Activated CD4-positive, CD25-positive, alpha-beta regulatory T cell treated with anti-CD3 and anti-CD28 coated beads, Interleukin-2, amount 50 U/mL, for 72 hours (primary cell): ENCODE results near the gene NOX4.
"Not testable (repeated sequence)": the region's sequence is repeated elsewhere in the genome, so short reads cannot be mapped to it uniquely, and the experiment has no call there.

Experiments
- DNase-seq: peaks from one replicate; pipeline ENCODE4 v3.0.0; 2021

NOX4 gene

GRCh38 chr11:89457190-89457589 lies 34.0 kb downstream of the NOX4 start:
- no peak for DNase-seq

GRCh38 chr11:89456681-89457080 lies 34.5 kb downstream of the NOX4 start:
- no peak for DNase-seq

DNA sequence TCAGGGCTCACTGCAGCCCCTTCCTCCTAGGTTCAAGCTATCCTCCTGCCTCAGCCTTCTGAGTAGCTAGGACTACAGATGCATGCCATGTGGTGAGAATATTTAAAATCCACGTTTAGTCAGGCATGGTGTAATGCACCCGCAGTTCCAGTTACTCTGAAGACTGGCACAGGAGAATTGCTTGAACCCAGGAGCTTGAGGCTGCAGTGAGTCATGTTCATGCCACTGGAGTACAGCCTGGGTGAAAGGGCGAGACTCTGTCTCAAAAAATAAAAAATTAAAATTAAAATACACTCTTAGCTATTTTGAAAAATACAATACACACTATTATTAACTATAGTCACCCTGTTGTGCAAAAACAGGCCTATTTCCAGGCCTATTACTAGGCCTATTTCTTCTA lies 38.4 kb downstream of the NOX4 start:
- DNase-seq, result no peak

DNA sequence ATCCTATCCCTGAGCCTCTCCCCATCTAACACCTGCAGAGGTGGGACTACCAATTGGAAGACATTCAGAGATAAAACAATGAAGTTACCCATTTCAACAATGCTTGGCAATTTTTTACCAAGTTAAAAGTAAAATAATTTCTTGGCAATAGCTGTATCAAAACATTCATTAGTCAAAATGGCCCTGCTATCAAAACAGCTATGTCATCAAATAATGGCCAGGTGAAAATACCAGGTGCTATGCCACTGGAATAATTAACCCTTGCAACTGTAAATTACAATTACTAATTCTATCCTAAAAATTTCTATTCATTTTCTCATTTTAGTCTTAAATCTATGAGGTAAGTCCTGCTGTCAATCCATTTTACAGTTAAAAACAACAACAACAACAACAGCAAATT lies 43.3 kb downstream of the NOX4 start:
- no peak for DNase-seq

- DNase-seq, result no peak
These were observed 47.5 kb downstream of the NOX4 start for GRCh38 chr11:89443361-89444322.

GRCh38 chr11:89442801-89443200 lies 48.4 kb downstream of the NOX4 start:
- no peak for DNase-seq

- DNase-seq, result no peak
These were observed 49.6 kb downstream of the NOX4 start for GRCh38 chr11:89441606-89442005.

- no peak for DNase-seq
These were observed 53.9 kb downstream of the NOX4 start for GRCh38 chr11:89437317-89437716.

GRCh38 chr11:89436071-89436470 lies 55.1 kb downstream of the NOX4 start:
- DNase-seq, result no peak

DNA sequence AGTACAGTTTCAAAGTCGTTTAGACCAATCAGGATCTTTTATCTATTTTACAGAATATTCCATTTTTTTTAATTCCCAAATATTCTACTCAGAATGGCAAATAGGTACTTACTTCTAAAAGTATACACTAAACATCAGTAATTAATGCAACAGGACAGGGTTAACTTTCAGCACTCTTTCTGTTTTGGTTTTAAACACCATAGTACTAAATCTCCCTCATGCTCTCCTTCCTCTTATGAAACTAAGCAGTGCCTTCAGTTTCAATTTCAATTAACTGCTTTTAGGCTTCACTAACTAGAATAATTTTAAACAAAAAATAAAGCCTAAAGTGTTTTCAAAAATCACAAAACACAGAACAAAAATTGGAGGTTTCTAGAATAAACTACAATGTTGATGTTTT lies 57.9 kb downstream of the NOX4 start:
- DNase-seq, result no peak

DNA sequence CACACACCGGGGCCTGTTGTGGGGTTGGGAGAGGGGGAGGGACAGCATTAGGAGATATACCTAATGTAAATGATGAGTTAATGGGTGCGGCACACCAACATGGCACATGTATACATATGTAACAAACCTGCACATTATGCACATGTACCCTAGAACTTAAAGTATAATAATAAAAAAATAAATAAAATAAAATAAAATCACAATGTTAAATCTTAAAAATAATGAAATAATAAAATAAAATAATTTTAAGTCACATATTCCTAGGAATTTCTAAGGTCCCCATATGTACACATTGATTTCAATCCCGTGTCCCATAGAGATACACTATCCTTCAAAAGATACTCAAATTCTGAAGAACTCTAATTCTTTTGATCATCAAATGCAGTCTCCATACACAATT lies 59.0 kb downstream of the NOX4 start:
- not testable (repeated sequence) for DNase-seq

DNA sequence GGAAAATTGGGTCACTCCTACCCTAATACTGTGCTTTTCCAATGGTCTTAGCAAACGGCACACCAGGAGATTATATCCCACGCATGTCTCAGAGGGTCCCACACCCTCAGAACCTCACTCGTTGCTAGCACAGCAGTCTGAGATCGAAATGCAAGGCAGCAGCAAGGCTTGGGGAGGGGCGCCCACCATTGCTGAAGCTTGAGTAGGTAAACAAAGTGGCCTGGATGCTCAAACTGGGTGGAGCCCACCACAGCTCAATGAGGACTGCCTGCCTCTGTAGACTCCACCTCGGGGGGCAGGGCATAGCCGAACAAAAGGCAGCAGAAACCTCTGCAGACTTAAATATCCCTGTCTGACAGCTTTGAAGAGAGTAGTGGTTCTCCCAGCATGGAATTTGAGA lies 64.7 kb downstream of the NOX4 start:
- not testable (repeated sequence) for DNase-seq

DNA sequence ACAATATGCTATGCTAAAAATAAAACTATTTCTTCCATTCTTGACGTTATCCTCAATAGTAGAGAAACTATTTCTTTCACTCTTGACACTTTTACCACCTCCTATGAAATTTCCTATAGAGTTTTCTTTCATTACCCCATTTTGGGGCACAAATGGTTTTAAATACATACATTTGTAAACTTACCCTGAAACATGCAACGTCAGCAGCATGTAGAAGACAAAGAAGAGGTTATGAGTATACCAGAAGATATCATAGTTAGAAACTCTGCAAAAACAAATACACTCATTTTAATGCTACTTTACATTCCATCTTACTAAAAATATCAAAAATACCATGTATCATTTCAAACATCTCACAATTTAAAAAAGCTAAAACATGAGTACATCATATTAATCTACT lies 69.5 kb downstream of the NOX4 start:
- no peak for DNase-seq

GRCh38 chr11:89420981-89421380 lies 70.2 kb downstream of the NOX4 start:
- no peak for DNase-seq

- no peak for DNase-seq
These were observed 74.2 kb downstream of the NOX4 start for GRCh38 chr11:89416961-89417360.

GRCh38 chr11:89411112-89411511 lies 80.1 kb downstream of the NOX4 start:
- not testable (repeated sequence) for DNase-seq

DNA sequence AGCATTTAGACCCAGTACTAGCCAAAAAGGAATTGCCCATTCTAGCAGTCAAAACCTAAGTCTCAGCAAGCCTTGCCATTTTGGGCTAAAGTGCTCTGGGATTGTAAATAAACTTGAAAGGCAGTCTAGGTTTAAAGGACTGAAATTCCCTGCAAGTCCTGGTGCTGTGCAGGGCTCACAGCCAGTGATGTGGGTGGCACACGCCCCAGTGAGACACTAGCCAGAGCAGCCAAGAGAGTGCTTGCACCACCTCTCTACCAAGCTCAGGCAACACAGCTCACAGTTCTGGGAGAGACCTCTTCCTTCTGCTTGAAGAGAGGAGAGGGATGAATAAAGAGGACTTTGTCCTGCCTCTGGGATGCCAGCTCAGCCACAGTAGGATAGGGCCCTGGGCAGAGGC lies 80.5 kb downstream of the NOX4 start:
- not testable (repeated sequence) for DNase-seq

GRCh38 chr11:89408441-89408840 lies 82.7 kb downstream of the NOX4 start:
- not testable (repeated sequence) for DNase-seq

DNA sequence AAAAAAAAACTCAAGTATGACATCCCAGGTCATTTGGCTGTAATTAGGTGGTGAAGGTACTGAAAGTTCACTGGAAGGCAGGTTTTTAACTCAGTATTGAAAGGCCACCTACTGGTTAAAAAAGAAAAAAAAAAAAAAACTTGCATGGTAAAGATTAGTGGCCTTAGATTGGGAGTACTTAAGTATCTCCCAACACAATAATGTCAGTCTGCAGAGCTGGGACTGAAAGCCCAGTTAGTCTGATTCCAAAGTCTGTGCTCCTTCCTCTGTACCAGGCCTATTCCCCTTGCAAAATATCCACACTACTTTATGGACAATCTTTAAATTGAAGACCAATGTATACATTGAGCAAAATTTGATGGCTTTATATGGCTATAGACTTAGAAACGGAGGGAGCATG lies 85.5 kb downstream of the NOX4 start:
- DNase-seq, result no peak

- not testable (repeated sequence) for DNase-seq
These were observed 99.5 kb downstream of the NOX4 start for GRCh38 chr11:89391654-89392053.

- DNase-seq, result not testable (repeated sequence)
These were observed 103.7 kb downstream of the NOX4 start for GRCh38 chr11:89387501-89387900.

GRCh38 chr11:89382986-89383385 lies 108.2 kb downstream of the NOX4 start:
- not testable (repeated sequence) for DNase-seq

DNA sequence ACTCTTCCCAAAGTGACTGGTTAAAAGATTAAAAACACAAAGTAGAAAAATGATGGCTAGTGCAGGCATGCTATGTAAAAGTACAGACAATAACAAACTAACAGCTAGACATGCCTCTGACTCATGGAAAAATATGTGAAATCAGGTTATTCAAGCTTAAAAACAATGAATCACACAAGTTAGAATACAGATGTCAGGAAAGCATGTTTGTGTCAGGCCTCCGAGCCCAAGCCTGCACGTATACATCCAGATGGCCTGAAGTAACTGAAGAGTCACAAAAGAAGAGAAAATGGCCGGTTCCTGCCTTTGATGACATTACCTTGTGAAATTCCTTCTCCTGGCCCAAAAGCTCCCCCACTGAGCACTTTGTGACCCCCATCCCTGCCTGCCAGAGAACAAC lies 110.1 kb downstream of the NOX4 start:
- DNase-seq, result no peak

DNA sequence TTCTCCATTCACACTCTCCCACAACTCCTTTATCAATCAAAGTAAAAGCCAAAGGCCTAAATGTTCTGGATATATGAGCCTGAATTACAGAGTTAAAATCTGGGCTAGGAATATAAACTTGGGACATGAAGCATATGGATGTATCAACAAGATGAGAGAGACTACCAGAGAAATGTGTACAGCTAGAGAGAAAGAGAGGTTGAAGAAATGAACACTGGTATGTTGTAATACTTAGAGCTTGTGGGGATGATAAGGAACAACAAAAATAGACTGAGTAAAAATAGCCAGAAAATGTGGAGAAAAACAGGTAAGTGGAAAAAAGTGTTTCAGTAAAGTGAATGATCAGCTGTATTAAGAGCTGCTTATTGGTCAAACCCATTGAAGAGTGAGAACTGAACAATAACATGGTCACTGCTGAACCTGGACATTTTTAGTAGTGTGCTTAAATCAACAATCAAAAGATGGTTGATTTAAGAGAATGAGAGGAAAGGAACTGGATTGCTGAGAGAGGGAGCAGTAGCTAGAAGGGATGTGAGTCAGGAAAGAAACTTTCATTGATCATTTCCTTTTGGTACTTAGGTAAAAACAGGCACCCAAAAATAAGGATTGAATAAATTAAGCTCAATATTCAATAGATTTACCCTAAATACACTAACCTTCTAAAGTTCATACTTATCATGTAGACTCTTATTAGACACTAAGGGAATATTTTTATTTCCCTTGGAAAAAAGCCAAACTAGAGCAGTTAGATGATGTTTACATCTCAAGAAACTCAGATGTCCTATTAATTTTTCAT lies 111.0 kb downstream of the NOX4 start:
- DNase-seq, result not testable (repeated sequence)
